PC-3 (cell line): ENCODE data around the gene WDR27. TPM values are rescaled to one million over a fixed set of nuclear protein-coding genes. Genes with fewer than 3 reads are reported as not detected.

Experiments used
- ATAC-seq: fragments of 200-7000 bp; cut with Tn5 transposase; 2 replicates; pipeline ENCODE4 v1.9.1; 2020; ENCODE audit warnings: mild to moderate bottlenecking, moderate library complexity
- BruUV-seq: library from RNA; stranded (reverse); fragments of 400-500 nt; replicated peaks from 2 replicates; lab custom pipeline; 2021; lab: Mats Ljungman, UMichigan
- CTCF ChIA-PET: fragments of 300-600 bp; sonication (Branson Sonifier 250); formaldehyde crosslinking; loops from one replicate; lab custom pipeline; 2022; ENCODE audit warnings: antibody characterized with exemption; lab: Charles Lee
- POLR2A ChIA-PET: fragments of 300-600 bp; sonication (Branson Sonifier 250); formaldehyde crosslinking; loops from one replicate; lab custom pipeline; 2022; ENCODE audit warnings: antibody characterized with exemption; ENCODE audit not compliant: unreplicated experiment; lab: Charles Lee
- DNase-seq: peaks from one replicate; pipeline ENCODE4 v3.0.0-alpha.2; 2015
- H2AFZ ChIP-seq: fragments of 300-600 bp; sonication (generic); 2 replicates; pipeline ENCODE4 v1.6.0; 2016; ENCODE audit warnings: antibody characterized with exemption, low read length
- H3F3A ChIP-seq: fragments of 300-600 bp; sonication (generic); one replicate; pipeline ENCODE4 v1.6.0; 2017; ENCODE audit warnings: antibody characterized with exemption, low read length, control low read depth, mild to moderate bottlenecking; ENCODE audit not compliant: unreplicated experiment
- H3K27ac ChIP-seq: fragments of 300-600 bp; sonication (generic); 2 replicates; pipeline ENCODE4 v1.5.1; 2016; ENCODE audit warnings: mild to moderate bottlenecking, low read length
- H3K27me3 ChIP-seq: fragments of 300-600 bp; sonication (generic); 2 replicates; pipeline ENCODE4 v1.6.1; 2016; ENCODE audit warnings: low read length, mixed read lengths
- H3K36me3 ChIP-seq: fragments of 300-600 bp; sonication (generic); 2 replicates; pipeline ENCODE4 v1.6.1; 2016; ENCODE audit warnings: low read depth, mixed run types, low read length, mixed read lengths
- H3K4me1 ChIP-seq: fragments of 300-600 bp; sonication (generic); 2 replicates; pipeline ENCODE4 v1.5.1; 2016; ENCODE audit warnings: low read length; ENCODE audit not compliant: insufficient read depth
- H3K4me2 ChIP-seq: fragments of 300-600 bp; sonication (generic); 2 replicates; pipeline ENCODE4 v1.6.0; 2016; ENCODE audit warnings: low read length
- H3K4me3 ChIP-seq: fragments of 300-600 bp; sonication (generic); 2 replicates; pipeline ENCODE4 v1.5.1; 2016; ENCODE audit warnings: mild to moderate bottlenecking, low read length, mixed read lengths
- H3K79me2 ChIP-seq: fragments of 300-600 bp; sonication (generic); 2 replicates; pipeline ENCODE4 v1.6.1; 2017; ENCODE audit warnings: low read length, mixed read lengths
- H3K9ac ChIP-seq: fragments of 300-600 bp; sonication (generic); 2 replicates; pipeline ENCODE4 v1.6.0; 2016; ENCODE audit warnings: mild to moderate bottlenecking, low read length
- H3K9me2 ChIP-seq: fragments of 300-600 bp; sonication (generic); replicated peaks from 2 replicates; pipeline ENCODE4 v1.6.1; 2016; ENCODE audit warnings: mixed run types, low read length, mixed read lengths
- H3K9me3 ChIP-seq: fragments of 300-600 bp; sonication (generic); 2 replicates; pipeline ENCODE4 v1.6.1; 2016; ENCODE audit warnings: low read length, mixed read lengths
- H4K20me1 ChIP-seq: fragments of 300-600 bp; sonication (generic); 2 replicates; pipeline ENCODE4 v1.6.1; 2016; ENCODE audit warnings: low read length, mixed read lengths
- CTCF ChIP-seq: fragments of 300-600 bp; sonication (generic); conservative IDR thresholded peaks from 2 replicates; pipeline ENCODE4 v1.5.1; 2017; ENCODE audit warnings: antibody characterized with exemption, low read depth, mild to moderate bottlenecking, low read length
- EZH2 ChIP-seq: fragments of 300-600 bp; sonication (generic); IDR thresholded peaks from one replicate; pipeline ENCODE4 v1.6.1; 2017; ENCODE audit warnings: antibody characterized with exemption, mild to moderate bottlenecking, low read length; ENCODE audit not compliant: unreplicated experiment
- EZH2phosphoT487 ChIP-seq: fragments of 300-600 bp; sonication (generic); IDR thresholded peaks from 2 replicates; pipeline ENCODE4 v1.6.1; 2018; ENCODE audit warnings: mild to moderate bottlenecking, antibody characterized with exemption, low read length, borderline replicate concordance
- intact Hi-C: fragments of 100-400 bp; cut with micrococcal nuclease; formaldehyde crosslinking; loops from 2 replicates; pipeline ENCODE4 v1.9.0; 2023
- total RNA-seq: library from RNA; depleted of rRNA; stranded (reverse); fragments of >200 nt; gene quantifications from 2 replicates; pipeline ENCODE4 v1.2.3, GENCODE V29; 2014

WDR27 gene
- total RNA-seq, 1 experiment from 2014 or later = 20.0 TPM

GRCh38 chr6:169555971-169556617 is 145.7 kb downstream of the WDR27 start:
- Histone ChIP-seq H2AFZ (no peak overlapping the region), H3F3A (no peaks in the 10 kb centered on the region), H3K9me2 (no peaks in the 10 kb centered on the region), H3K27ac (no peak overlapping the region), H4K20me1 (no peaks in the 10 kb centered on the region), H3K4me2 (no peak overlapping the region), H3K36me3 (no peaks in the 10 kb centered on the region; the same call in 1 of the 2 replicates), H3K79me2 (no peaks in the 10 kb centered on the region), H3K27me3 (no peaks in the 10 kb centered on the region), H3K9ac (no peak overlapping the region), H3K4me1 (peaks cover 17% of the 10 kb centered on the region), H3K9me3 (no peaks in the 10 kb centered on the region), H3K4me3 (no peak overlapping the region)
- intact Hi-C loops = loop anchor here (5.0 kb wide), 1 partner anchor 44 kb away; no protein-coding TSS in a partner anchor
- DNase-seq = no peak
- ChIA-PET CTCF (no interaction called here), POLR2A (no interaction called here)
- TF ChIP-seq EZH2phosphoT487 (no peak), CTCF (no peak), EZH2 (no peak)
- no peak for ATAC-seq
- BruUV-seq = no TSS peak

GRCh38 chr6:169545982-169546381 is 155.8 kb downstream of the WDR27 start:
- H3K9me2 ChIP-seq = no peaks in the 10 kb centered on the region
- H2AFZ ChIP-seq = no peak overlapping the region
- H3F3A ChIP-seq = no peaks in the 10 kb centered on the region
- H3K27ac ChIP-seq = no peak overlapping the region
- H3K9ac ChIP-seq = no peak overlapping the region
- ATAC-seq (peak; percentile 70), DNase-seq (peak; percentile 43)
- ChIA-PET CTCF (no interaction called here), POLR2A (no interaction called here)
- no peaks in the 10 kb centered on the region for H3K9me3 ChIP-seq
- TF ChIP-seq CTCF = no peak
- no peak for TF ChIP-seq EZH2phosphoT487
- no peak for TF ChIP-seq EZH2
- H3K27me3 ChIP-seq = no peaks in the 10 kb centered on the region
- peak overlapping the region; percentile 19; the same call in 1 of the 2 replicates for H3K4me2 ChIP-seq
- no peaks in the 10 kb centered on the region for H3K36me3 ChIP-seq
- H3K4me1 ChIP-seq = peaks cover 10% of the 10 kb centered on the region
- no peaks in the 10 kb centered on the region for H3K79me2 ChIP-seq
- no TSS peak for BruUV-seq
- intact Hi-C loops = no loop called here
- no peak overlapping the region for H3K4me3 ChIP-seq
- no peaks in the 10 kb centered on the region for H4K20me1 ChIP-seq

- CTCF ChIA-PET = no interaction called here
- Histone ChIP-seq H3K9me3 (no peaks in the 10 kb centered on the region), H3K4me3 (no peak overlapping the region), H4K20me1 (no peaks in the 10 kb centered on the region), H3K27me3 (no peaks in the 10 kb centered on the region), H2AFZ (no peak overlapping the region), H3K4me1 (peaks cover 10% of the 10 kb centered on the region), H3F3A (no peaks in the 10 kb centered on the region), H3K79me2 (no peaks in the 10 kb centered on the region), H3K4me2 (no peak overlapping the region), H3K27ac (peak overlapping the region; percentile 20; the same call in 1 of the 2 replicates), H3K9ac (no peak overlapping the region), H3K36me3 (no peaks in the 10 kb centered on the region), H3K9me2 (no peaks in the 10 kb centered on the region)
- ATAC-seq (peak; percentile 55), DNase-seq (peak; percentile 70)
- intact Hi-C loops = no loop called here
- no TSS peak for BruUV-seq
- POLR2A ChIA-PET = no interaction called here
- TF ChIP-seq CTCF (no peak), EZH2phosphoT487 (no peak), EZH2 (no peak)
These were observed 158.1 kb downstream of the WDR27 start for GRCh38 chr6:169543704-169544103.
